Immature natural killer cell (primary cell): ENCODE data around the gene RAD51B. TPM values are rescaled to one million over a fixed set of nuclear protein-coding genes. Genes with fewer than 3 reads are reported as not detected.
A peak's percentile ranks its signal among the peaks of the same experiment; 100 is the strongest.
"Not testable (repeated sequence)": the region's sequence is repeated elsewhere in the genome, so short reads cannot be mapped to it uniquely, and the experiment has no call there.

ENCODE experiments used
- DNase-seq, 3 donors: peaks; one replicate each; pipeline ENCODE4 v3.0.0; 2022; ENCODE audit warnings: mixed read lengths in 1 of 3
- H3K27ac Mint-ChIP-seq, 6 donors: one replicate each; pipeline ENCODE4 v1.8.0; 2020; ENCODE audit warnings: mixed read lengths in 6 of 6, mild to moderate bottlenecking in 5 of 6, inconsistent platforms in 4 of 6, moderate library complexity in 3 of 6
- H3K27me3 Mint-ChIP-seq, 3 donors: one replicate each; pipeline ENCODE4 v1.8.0; 2020 to 2021; ENCODE audit warnings: low read depth in 3 of 3, mild to moderate bottlenecking in 3 of 3, mixed read lengths in 3 of 3, moderate library complexity in 3 of 3, inconsistent platforms in 1 of 3
- H3K36me3 Mint-ChIP-seq, 3 donors: one replicate each; pipeline ENCODE4 v1.8.0; 2020; ENCODE audit warnings: mixed read lengths in 3 of 3, inconsistent platforms in 2 of 3, mild to moderate bottlenecking in 2 of 3
- H3K4me1 Mint-ChIP-seq, 2 donors: one replicate each; pipeline ENCODE4 v1.8.0; 2020; ENCODE audit warnings: inconsistent platforms in 2 of 2, mild to moderate bottlenecking in 2 of 2, mixed read lengths in 2 of 2, moderate library complexity in 1 of 2
- H3K4me3 Mint-ChIP-seq, 5 donors: one replicate each; pipeline ENCODE4 v1.8.0; 2020; ENCODE audit warnings: mild to moderate bottlenecking in 5 of 5, mixed read lengths in 5 of 5, inconsistent platforms in 3 of 5, moderate library complexity in 3 of 5
- H3K9me3 Mint-ChIP-seq, 6 donors: one replicate each; pipeline ENCODE4 v1.8.0; 2020; ENCODE audit warnings: mild to moderate bottlenecking in 6 of 6, mixed read lengths in 6 of 6, inconsistent platforms in 4 of 6, moderate library complexity in 3 of 6
- polyA plus RNA-seq, 3 donors: library from polyadenylated mRNA; unstranded; fragments of 300-500 nt; fragmentation: Illumina TruSeq; gene quantifications; one replicate each; pipeline ENCODE4 v1.2.3, GENCODE V29; 2021

Gene RAD51B
- polyA plus RNA-seq, 3 donors from 2014 or later: 17.6 to 20.8 (median 17.7) TPM

DNA sequence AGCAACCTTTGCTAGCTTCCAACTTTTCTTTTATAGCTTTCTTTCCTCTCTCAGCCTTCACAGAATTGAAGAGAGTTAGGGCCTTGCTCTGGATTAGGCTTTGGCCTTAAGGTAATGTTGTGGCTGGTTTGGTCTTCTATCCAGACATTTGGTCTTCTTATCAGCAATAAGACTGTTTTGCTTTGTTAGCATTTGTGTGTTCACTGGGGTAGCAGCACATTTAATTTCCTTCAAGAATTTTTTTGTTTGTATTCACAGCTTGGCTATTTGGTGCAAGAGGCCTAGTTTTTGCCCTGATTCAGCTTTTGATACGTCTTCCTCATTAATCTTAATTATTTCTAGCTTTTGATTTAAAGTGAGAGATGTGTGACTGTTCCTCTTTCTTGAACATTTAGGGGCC lies 130.8 kb downstream of the RAD51B start:
- no peaks in the 10 kb centered on the region for H3K4me1 Mint-ChIP-seq
- peaks cover 0 to 1% (median 0%) of the 10 kb centered on the region in 3 donors for H3K27me3 Mint-ChIP-seq
- no peaks in the 10 kb centered on the region for H3K36me3 Mint-ChIP-seq
- no peak overlapping the region for H3K27ac Mint-ChIP-seq
- H3K4me3 Mint-ChIP-seq: no peak overlapping the region
- DNase-seq: no peak
- peaks cover 0 to 2% (median 0%) of the 10 kb centered on the region in 6 donors for H3K9me3 Mint-ChIP-seq

GRCh38 chr14:67951529-67952135 lies 132.1 kb downstream of the RAD51B start:
- Mint-ChIP-seq H3K27ac (no peak overlapping the region), H3K4me3 (no peak overlapping the region), H3K36me3 (no peaks in the 10 kb centered on the region), H3K27me3 (no peaks in the 10 kb centered on the region), H3K9me3 (peaks cover 0 to 2% (median 0%) of the 10 kb centered on the region in 6 donors), H3K4me1 (no peaks in the 10 kb centered on the region)
- no peak for DNase-seq

DNA sequence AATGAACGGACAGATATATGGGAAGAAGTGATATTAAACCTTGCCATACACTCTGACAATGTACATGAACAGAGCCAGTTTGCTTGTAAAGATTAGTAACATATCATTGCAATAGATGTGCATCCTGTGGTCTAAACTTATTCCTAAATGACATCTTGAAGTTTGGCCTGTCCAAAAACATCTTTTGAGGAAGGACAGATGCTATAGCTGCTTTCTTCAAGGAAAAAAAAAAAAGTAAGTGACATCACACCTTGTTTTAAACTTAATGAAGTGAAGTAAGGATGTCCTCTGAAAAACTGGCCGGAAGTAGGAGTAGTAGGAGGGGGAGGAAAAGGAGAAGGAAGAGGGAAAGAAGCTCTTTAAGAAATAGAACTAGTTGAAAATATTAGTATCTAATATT lies 132.8 kb downstream of the RAD51B start:
- Mint-ChIP-seq H3K27me3 (no peaks in the 10 kb centered on the region), H3K9me3 (peaks cover 0 to 2% (median 0%) of the 10 kb centered on the region in 6 donors), H3K4me1 (no peaks in the 10 kb centered on the region), H3K36me3 (peaks cover 0 to 4% (median 0%) of the 10 kb centered on the region in 3 donors), H3K27ac (no peak overlapping the region), H3K4me3 (no peak overlapping the region)
- DNase-seq: no peak

- H3K9me3 Mint-ChIP-seq: peaks cover 0 to 2% (median 0%) of the 10 kb centered on the region in 6 donors
- H3K27me3 Mint-ChIP-seq: no peaks in the 10 kb centered on the region
- H3K36me3 Mint-ChIP-seq: peaks cover 0 to 4% (median 0%) of the 10 kb centered on the region in 3 donors
- no peak overlapping the region for H3K4me3 Mint-ChIP-seq
- DNase-seq: no peak
- H3K4me1 Mint-ChIP-seq: no peaks in the 10 kb centered on the region
- H3K27ac Mint-ChIP-seq: no peak overlapping the region
These were observed 133.2 kb downstream of the RAD51B start for GRCh38 chr14:67952786-67953185.

- Mint-ChIP-seq H3K4me1 (no peaks in the 10 kb centered on the region), H3K9me3 (no peaks in the 10 kb centered on the region)
These were observed 135.7 kb downstream of the RAD51B start for GRCh38 chr14:67955261-67955660.

GRCh38 chr14:67957946-67958345 lies 138.4 kb downstream of the RAD51B start:
- H3K36me3 Mint-ChIP-seq: peaks cover 0 to 7% (median 0%) of the 10 kb centered on the region in 3 donors
- no peaks in the 10 kb centered on the region for H3K9me3 Mint-ChIP-seq
- H3K27ac Mint-ChIP-seq: no peak overlapping the region
- DNase-seq: no peak
- no peak overlapping the region for H3K4me3 Mint-ChIP-seq
- no peaks in the 10 kb centered on the region for H3K4me1 Mint-ChIP-seq
- no peaks in the 10 kb centered on the region for H3K27me3 Mint-ChIP-seq

More at GRCh38 chr14:67955261-67955660, 135.7 kb downstream of the RAD51B start:
- Mint-ChIP-seq H3K36me3 (peaks cover 0 to 7% (median 0%) of the 10 kb centered on the region in 3 donors), H3K27me3 (no peaks in the 10 kb centered on the region), H3K4me3 (no peak overlapping the region), H3K27ac (no peak overlapping the region)
- DNase-seq: no peak

DNA sequence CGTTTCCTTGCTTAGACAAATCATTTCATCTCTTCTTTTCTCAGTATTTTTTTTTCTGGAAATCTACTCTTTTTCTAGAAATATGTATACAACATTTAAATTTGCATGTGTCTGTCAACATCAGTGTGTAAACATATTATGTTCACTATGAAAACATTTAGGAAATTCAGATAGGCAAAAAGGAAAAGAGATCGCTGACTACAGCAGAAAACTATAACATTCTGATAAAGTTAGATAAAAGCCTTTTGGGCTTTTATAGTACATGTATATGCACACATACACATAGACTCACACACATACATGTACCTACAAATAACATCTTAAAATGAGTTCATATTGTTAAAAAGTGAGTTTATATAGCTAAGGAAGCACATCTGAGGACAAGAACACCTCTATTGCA lies 142.1 kb downstream of the RAD51B start:
- DNase-seq: no peak
- H3K27ac Mint-ChIP-seq: no peak overlapping the region
- H3K27me3 Mint-ChIP-seq: no peaks in the 10 kb centered on the region
- no peak overlapping the region for H3K4me3 Mint-ChIP-seq
- no peaks in the 10 kb centered on the region for H3K4me1 Mint-ChIP-seq
- no peaks in the 10 kb centered on the region for H3K9me3 Mint-ChIP-seq
- peaks cover 0 to 17% (median 10%) of the 10 kb centered on the region in 3 donors for H3K36me3 Mint-ChIP-seq

- Mint-ChIP-seq H3K27ac (peak overlapping the region in 1 of 6 donors; percentile 18), H3K4me3 (no peak overlapping the region), H3K4me1 (no peaks in the 10 kb centered on the region), H3K27me3 (no peaks in the 10 kb centered on the region), H3K9me3 (no peaks in the 10 kb centered on the region), H3K36me3 (peaks cover under 1 to 18% (median 16%) of the 10 kb centered on the region in 3 donors)
- DNase-seq: no peak
These were observed 142.7 kb downstream of the RAD51B start for GRCh38 chr14:67962215-67962644.

DNA sequence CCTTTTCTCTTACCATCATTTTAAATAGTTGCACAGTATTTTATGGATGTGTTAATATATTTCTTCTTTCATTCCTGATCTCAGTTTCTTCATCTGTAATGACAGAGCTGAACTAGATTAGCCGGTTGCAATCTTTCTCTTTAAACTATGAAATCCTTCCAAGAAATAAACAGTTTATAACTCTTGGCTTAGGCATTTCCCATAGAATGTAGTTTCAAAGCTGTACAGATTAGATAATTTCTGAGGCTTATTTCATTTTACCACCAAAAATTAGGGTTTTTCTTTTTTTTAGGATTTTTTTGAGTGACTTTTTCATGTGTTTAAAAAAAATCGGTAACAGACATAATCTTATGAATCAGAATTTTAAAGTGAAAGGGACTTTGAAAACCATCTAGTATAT lies 144.0 kb downstream of the RAD51B start:
- H3K9me3 Mint-ChIP-seq: no peaks in the 10 kb centered on the region
- no peak overlapping the region for H3K27ac Mint-ChIP-seq
- H3K36me3 Mint-ChIP-seq: peaks cover 8 to 25% (median 20%) of the 10 kb centered on the region in 3 donors
- no peak for DNase-seq
- no peak overlapping the region for H3K4me3 Mint-ChIP-seq
- H3K27me3 Mint-ChIP-seq: no peaks in the 10 kb centered on the region
- H3K4me1 Mint-ChIP-seq: no peaks in the 10 kb centered on the region

DNA sequence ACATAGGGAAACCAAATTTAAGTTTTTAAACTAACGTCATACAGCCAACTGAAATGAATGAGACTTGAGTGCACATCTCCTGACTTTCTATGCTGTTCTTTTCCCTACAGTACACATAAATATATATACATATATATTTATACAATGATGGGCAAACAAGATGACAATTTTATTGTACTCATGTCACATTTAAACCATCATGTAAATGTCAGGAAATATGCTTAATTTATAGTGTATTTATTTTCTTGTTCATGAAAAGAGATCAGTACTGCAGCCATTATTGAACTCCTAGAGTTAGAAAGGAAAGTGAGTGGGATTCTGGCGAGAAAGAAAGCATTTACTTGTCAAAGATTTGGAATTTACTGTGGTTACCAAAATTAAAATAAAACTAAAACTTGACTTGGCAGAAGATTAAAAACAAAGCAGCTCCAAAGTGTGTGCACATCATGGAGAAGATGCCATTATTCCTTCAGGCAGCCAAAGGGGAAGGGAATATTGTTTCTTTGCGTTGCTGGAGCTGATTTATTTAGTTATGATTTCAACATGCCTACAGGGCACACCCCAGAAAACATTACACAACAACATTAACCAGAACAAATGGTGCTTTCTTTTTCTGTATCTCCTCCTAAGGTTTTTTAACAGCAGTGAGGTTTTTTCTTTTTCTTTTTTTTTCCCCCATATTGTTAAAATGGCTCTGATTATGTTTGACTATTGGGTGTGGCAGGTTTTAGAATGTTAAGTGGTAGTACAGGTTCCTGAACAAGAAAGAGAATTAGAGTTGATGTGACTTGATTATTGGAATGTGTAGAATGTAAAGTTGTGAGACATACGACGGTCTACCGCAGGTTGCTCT lies 144.6 kb downstream of the RAD51B start:
- H3K4me3 Mint-ChIP-seq: no peak overlapping the region
- peaks cover 0 to 3% (median 0%) of the 10 kb centered on the region in 3 donors for H3K27me3 Mint-ChIP-seq
- H3K4me1 Mint-ChIP-seq: no peaks in the 10 kb centered on the region
- H3K27ac Mint-ChIP-seq: no peak overlapping the region
- DNase-seq: no peak
- H3K9me3 Mint-ChIP-seq: no peaks in the 10 kb centered on the region
- peaks cover 10 to 29% (median 20%) of the 10 kb centered on the region in 3 donors for H3K36me3 Mint-ChIP-seq

DNA sequence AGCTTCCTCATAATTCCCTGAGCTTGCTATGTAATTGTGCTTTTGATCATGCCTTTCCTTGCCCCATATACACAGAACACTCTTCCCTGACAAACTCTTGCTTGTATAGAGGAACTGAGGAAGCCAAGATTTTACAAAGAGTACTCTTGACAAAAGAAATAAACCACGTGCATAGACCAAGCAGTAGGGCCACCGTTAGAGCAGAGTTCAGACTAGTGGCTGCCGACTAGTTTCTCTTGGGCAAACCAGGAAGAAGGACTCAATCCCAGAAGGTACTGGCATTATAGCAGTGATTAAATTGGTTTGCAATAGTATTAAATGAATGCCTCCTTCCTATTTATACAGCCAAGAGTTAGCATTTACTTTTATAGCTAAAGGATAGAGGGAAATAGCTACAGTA lies 146.1 kb downstream of the RAD51B start:
- H3K36me3 Mint-ChIP-seq: peaks cover 10 to 29% (median 20%) of the 10 kb centered on the region in 3 donors
- no peaks in the 10 kb centered on the region for H3K9me3 Mint-ChIP-seq
- no peaks in the 10 kb centered on the region for H3K4me1 Mint-ChIP-seq
- H3K27me3 Mint-ChIP-seq: peaks cover 0 to 3% (median 0%) of the 10 kb centered on the region in 3 donors
- no peak for DNase-seq
- no peak overlapping the region for H3K27ac Mint-ChIP-seq
- no peak overlapping the region for H3K4me3 Mint-ChIP-seq

GRCh38 chr14:67967206-67967605 lies 147.6 kb downstream of the RAD51B start:
- Mint-ChIP-seq H3K4me1 (no peaks in the 10 kb centered on the region), H3K9me3 (no peaks in the 10 kb centered on the region), H3K27me3 (peaks cover 0 to 3% (median 0%) of the 10 kb centered on the region in 3 donors), H3K27ac (no peak overlapping the region), H3K36me3 (peaks cover 10 to 29% (median 20%) of the 10 kb centered on the region in 3 donors), H3K4me3 (no peak overlapping the region)
- no peak for DNase-seq

- not testable (repeated sequence) for H3K27ac Mint-ChIP-seq, H3K4me1 Mint-ChIP-seq, H3K4me3 Mint-ChIP-seq, H3K9me3 Mint-ChIP-seq, H3K27me3 Mint-ChIP-seq, DNase-seq
- H3K36me3 Mint-ChIP-seq: peaks cover 10 to 29% (median 20%) of the 10 kb centered on the region in 3 donors
These were observed 148.4 kb downstream of the RAD51B start for GRCh38 chr14:67967970-67968369.

DNA sequence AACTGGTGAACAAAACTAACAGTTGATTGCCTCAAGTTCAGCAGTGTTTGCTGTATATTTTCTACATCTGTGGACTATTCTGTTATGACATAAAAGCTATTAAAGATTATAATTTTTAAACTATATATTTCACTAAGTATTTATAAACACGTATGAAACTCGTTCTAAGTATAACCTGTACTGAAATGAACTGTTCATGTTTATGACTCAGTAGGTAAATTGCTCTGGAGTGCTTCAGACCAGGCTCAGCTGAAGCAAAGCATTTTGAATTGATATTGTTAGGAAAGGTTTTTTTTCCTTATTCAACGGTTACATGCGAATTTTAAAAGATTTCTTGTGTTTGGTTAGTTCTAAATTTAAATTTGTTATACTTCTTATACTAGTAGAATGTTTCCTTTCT lies 151.3 kb downstream of the RAD51B start:
- Mint-ChIP-seq H3K4me1 (no peaks in the 10 kb centered on the region), H3K36me3 (peaks cover 10 to 22% (median 14%) of the 10 kb centered on the region in 3 donors), H3K27me3 (peaks cover 0 to 3% (median 0%) of the 10 kb centered on the region in 3 donors), H3K27ac (no peak overlapping the region), H3K9me3 (no peaks in the 10 kb centered on the region), H3K4me3 (no peak overlapping the region)
- no peak for DNase-seq
